Activated CD4-positive, alpha-beta T cell treated with anti-CD3 and anti-CD28 coated beads for 4 hours (primary cell): ENCODE measurements around the gene TMEM200A.
A peak's percentile ranks its signal among the peaks of the same experiment; 100 is the strongest.
"Not testable (repeated sequence)": the region's sequence is repeated elsewhere in the genome, so short reads cannot be mapped to it uniquely, and the experiment has no call there.

ENCODE experiments used
- DNase-seq, 2 donors: peaks; one replicate each; pipeline ENCODE4 v3.0.0-alpha.2; 2020

TMEM200A gene

GRCh38 chr6:130365166-130366106, at the start of gene TMEM200A:
Gene TMEM200A (plus strand): TSS chr6:130366017. CDS start chr6:130440423, 74,406 bp downstream.
- DNase-seq: peak; percentile 35 to 36

- DNase-seq: no peak
These were observed 44.9 kb upstream of the TMEM200A start for GRCh38 chr6:130320908-130321307.

DNA sequence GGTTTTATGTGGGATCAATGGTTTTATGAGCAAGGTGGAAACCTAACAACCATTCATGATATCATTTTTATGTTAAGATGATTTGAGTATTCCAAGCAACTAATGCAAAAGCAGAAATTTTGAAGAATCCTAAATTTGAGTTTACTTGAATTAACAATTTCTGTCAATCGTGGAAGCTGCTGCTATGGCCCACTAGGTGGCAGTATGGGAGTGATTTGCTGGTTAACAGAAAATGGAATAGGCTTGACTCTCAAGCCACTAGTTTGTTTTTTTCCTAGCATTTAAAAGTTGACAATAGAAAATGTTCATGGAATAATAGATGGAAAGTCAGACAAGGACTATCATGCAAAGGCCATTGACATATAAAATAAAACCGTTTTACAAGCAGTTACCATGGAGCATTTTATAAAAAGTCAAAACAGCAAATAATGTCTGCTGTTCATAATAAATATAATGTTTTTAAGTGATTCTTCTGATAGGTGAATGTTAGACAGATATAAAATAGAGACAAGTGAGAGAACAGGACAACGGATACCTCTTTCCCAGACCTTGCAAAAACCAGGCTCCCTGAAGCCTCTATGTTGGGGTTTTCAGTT, 43.0 kb upstream of the TMEM200A start:
- peak; percentile 47 to 57 for DNase-seq

- no peak for DNase-seq
These were observed 41.2 kb upstream of the TMEM200A start for GRCh38 chr6:130324657-130325056.

DNA sequence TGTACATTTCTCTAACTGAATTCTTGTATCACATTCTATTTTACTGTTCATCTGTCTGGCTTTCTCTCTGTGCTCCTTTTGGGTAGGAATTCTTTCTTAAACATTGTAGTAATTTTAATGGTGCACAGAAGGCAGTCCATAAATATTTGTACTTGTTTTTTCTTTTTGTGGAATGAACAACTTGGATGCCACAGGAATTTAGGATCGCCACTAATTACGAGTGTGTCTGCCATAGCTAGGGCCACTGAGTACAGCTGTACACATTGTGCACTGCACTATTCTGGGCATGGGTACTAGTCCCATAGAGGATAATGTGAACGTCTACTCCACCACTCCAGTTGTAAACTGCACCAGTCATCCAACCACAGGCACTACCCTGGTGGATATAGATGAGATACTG, 39.3 kb upstream of the TMEM200A start:
- DNase-seq: no peak

DNA sequence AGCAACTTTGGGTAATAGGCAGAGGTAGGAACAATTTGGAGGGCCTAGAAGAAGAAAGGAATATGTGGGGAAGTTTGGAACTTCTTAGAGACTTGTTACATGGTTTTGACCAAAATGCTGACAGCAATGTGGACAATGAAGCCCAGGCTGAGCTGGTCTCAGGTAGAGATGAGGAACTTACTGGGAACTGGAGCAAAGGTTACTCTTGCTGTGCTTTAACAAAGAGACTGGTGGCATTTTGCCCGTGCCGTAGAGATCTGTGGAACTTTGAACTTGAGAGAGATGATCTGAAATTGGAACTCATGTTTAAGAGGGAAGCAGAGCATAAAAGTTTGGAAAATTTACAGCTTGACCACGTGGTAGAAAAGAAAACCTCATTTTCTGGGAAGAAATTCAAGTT, 28.3 kb upstream of the TMEM200A start:
- DNase-seq: no peak

DNA sequence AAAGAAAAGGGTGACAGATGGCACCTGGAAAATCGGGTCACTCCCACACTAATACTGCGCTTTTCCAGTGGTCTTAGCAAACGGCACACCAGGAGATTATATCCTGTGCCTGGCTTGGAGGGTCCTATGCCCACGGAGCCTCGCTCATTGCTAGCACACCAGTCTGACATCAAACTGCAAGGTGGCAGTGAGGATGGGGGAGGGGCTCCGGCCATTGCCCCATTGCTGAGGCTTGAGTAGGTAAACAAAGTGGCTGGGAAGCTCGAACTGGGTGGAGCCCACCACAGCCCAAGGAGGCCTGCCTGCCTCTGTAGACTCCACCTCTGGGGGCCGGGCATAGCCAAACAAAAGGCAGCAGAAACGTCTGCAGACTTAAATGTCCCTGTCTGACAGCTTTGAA, 19.5 kb upstream of the TMEM200A start:
- not testable (repeated sequence) for DNase-seq

DNA sequence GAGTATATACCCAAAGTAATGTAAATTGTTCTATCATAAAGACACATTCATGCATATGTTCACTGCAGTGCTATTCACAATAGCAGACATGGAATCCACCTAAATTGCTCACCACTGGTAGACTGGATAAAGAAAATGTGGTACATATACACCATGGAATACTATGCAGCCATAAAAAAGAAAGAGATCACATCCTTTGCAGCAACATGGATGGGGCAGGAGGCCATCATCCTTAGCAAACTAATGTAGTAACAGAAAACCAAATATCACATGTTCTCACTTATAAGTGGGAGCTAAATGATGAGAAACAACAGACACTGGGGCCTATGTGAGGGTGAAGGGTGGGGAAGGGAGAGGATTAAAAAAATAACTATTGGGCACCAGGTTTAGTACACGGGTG, 11.5 kb upstream of the TMEM200A start:
- DNase-seq: no peak

DNA sequence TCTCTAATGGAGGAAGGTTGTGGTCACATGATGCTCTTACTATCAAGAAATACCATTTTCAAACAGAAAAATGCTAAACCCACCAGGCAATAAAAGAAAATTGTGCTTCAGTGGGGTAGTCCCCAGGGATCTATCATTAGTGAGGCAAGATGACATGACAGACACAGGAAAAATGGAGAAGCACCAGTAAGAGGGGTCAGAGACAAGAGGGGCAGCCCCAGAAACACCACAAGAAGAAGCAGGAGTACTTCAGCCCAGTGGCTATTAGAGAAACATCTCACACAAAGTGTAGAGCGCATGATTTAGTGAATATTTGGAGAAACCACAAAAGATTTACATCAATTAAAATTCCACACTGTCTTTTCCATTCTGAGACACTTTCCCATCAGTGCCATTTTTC, 10.2 kb upstream of the TMEM200A start:
- no peak for DNase-seq

GRCh38 chr6:130357436-130357835, 8.4 kb upstream of the TMEM200A start:
- DNase-seq: no peak

DNA sequence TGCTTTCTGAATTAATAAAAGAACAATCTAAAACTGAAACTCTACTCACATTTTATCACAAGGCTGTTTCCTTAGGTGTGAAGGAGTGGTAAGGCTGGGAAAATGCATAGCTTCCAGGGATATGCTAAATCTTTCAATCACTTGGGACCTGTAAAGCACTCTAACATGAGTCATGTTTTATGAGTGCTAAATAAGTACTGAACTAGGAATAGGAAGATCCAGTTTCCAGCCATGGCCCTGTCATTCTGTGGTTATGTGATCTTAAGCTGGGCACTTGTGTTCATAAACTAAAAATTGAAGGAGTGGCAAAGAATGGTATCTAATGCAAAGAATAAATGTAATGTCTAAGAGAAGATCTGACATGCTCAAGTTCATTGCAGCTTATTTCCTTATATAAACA, 6.1 kb upstream of the TMEM200A start:
- no peak for DNase-seq

GRCh38 chr6:130362128-130362527, 3.7 kb upstream of the TMEM200A start:
- no peak for DNase-seq

- DNase-seq: no peak
These were observed 1.5 kb upstream of the TMEM200A start for GRCh38 chr6:130364224-130364780.

DNA sequence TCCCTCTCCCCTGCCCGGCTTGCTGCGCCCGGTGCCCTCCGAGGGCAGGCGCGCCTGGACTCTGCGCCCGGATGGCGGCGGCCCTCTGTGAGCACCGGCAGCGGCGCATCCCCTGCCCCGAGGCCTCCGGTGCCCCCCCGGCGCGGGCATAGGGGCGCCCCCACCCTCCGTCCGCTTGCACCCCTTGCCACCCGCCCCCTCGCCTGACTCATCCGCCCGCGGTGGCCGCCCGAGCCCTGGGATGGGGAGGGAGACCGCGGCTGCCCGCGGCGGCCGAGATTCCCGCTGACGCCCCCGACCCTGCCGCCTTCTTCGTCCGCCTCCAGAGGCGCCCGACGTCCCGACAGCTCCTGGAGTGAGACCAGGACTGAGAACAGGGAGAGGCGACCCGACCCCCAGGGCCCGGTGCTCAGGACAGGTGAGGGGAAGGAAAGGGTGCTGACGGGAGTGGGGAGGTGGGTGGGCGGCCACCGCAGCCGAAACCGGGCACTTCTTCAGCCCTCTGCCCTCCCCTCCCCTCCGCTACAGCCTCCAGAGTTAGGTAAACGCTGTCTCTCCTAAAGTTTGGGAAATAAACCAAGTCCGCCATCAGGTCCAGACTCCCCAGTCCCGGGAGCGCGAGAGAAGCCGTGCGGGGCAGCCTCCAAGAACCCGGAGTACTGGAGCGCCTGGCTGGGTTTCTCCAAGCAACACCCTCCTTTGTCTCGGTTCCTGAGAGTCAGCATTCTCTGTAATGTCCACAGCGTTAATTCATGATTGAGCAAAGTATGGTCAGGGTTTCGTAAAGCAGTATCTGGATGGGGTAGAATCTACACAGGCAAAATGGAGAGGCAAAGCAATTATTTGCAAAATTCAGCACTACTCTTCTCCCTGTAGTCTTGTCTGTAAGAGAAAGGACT, 539 bp downstream of the TMEM200A start:
- peak; percentile 45 to 46 for DNase-seq

GRCh38 chr6:130367767-130368166, 1.9 kb downstream of the TMEM200A start:
- DNase-seq: no peak

DNA sequence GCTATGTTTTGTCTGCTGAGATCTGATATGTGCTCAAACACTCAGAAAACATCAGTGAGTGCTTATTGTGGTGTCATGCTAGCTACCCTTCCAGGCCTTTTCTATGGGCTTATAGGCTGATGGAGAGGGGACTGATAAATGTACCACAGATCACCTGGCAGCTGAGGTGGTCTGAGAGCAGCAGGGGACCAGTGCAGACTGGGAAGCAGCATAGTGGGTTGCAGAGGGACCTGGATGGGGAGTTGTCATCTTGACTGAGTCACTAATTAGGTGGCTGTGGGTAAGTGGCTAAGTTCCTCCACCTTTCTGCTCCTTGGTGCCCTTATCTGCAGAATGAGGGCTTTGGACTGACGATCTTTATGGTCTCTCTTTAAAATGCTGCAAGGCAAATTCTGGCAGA, 2.8 kb downstream of the TMEM200A start:
- DNase-seq: no peak

DNA sequence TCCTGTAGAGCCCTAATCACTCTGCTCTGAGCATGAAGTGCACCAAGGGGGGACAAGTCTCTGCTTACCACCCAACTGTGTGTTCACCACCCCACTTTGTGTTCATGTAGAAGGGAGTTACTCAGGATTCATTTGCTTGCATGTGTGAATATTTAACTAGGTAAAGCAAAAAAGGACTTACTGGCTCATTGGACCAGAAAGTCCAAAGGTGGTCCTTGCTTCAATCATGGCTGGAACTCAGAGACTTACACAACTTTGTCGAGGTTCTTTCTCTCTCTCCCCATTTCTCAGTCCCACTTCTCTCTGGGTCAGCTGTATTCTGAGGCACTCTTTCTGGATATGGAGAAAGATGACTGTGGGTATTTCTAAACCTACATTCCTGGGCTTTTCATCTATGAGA, 4.0 kb downstream of the TMEM200A start:
- DNase-seq: no peak

DNA sequence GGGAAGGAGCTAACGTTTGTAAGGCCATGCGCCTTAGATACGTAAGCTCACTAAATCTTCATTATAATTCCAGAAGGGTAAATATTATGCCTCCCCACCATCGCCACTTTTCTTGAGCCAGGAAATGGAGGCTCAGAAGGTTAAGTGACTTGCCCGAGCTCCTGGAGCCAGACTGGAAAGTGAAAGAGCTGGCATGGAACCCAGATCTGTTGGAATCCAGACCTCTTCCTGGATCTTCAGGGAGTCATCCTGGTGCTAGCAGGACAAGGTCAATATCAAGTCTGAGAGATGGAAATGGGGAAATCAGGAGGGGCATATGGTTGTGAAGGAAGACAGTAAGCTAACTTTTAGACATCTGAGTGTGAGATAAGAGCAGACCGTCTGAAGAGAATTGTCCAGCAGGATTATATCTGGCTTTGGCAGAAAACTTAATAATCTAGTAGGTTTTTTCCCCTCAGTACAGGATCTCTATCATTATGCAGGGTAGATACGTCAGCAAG, 6.2 kb downstream of the TMEM200A start:
- no peak for DNase-seq

GRCh38 chr6:130372786-130373185, 7.0 kb downstream of the TMEM200A start:
- no peak for DNase-seq

GRCh38 chr6:130373992-130374391, 8.2 kb downstream of the TMEM200A start:
- no peak for DNase-seq

- no peak for DNase-seq
These were observed 11.1 kb downstream of the TMEM200A start for GRCh38 chr6:130376936-130377335.

- no peak for DNase-seq
These were observed 11.6 kb downstream of the TMEM200A start for GRCh38 chr6:130377371-130377770.

- DNase-seq: no peak
These were observed 12.1 kb downstream of the TMEM200A start for GRCh38 chr6:130377915-130378314.
